Left lung (tissue), 10 donors: ENCODE results near the gene C19orf53. TPM values are rescaled to one million over a fixed set of nuclear protein-coding genes. Genes with fewer than 3 reads are reported as not detected.
A peak's percentile ranks its signal among the peaks of the same experiment; 100 is the strongest.

Source experiments
- ATAC-seq: fragments of 200-7000 bp; cut with Tn5 transposase; one replicate; pipeline ENCODE4 v1.9.1; 2020; ENCODE audit warnings: moderate library complexity
- DNase-seq, 4 donors: peaks; one replicate each; pipeline ENCODE4 v3.0.0-alpha.2; 2013 to 2020
- H3K27ac ChIP-seq, 2 donors: fragments of 200-600 bp; sonication (generic) in 1 of 2; one replicate each; pipeline versions ENCODE4 v1.5.0 to v1.8.0; 2020 to 2021
- H3K27me3 ChIP-seq, 2 donors: fragments of 200-600 bp; sonication (generic) in 1 of 2; one replicate each; pipeline versions ENCODE4 v1.5.0 to v1.8.0; 2020 to 2021
- H3K36me3 ChIP-seq, 2 donors: fragments of 200-600 bp; sonication (generic) in 1 of 2; one replicate each; pipeline versions ENCODE4 v1.5.0 to v1.8.0; 2020 to 2021
- H3K4me1 ChIP-seq, 2 donors: fragments of 200-600 bp; one replicate each; pipeline ENCODE4 v1.8.0; 2021
- H3K4me3 ChIP-seq, 2 donors: fragments of 200-600 bp; sonication (generic) in 1 of 2; one replicate each; pipeline versions ENCODE4 v1.5.0 to v1.8.0; 2020 to 2021; ENCODE audit warnings: mild to moderate bottlenecking in 1 of 2
- H3K9me3 ChIP-seq, 2 donors: fragments of 200-600 bp; sonication (generic) in 1 of 2; one replicate each; pipeline versions ENCODE4 v1.5.0 to v1.8.0; 2020 to 2021
- intact Hi-C, 2 donors: fragments of 100-400 bp; cut with DNase I; formaldehyde crosslinking; loops; one replicate each; pipeline versions ENCODE4 v1.11.2 to v1.14.2; 2022
- polyA plus RNA-seq, 6 donors: library from polyadenylated mRNA; unstranded; fragments of 120-200 nt; gene quantifications; one replicate each; pipeline ENCODE4 v1.2.1, GENCODE V29; 2013; ENCODE audit not compliant: insufficient read length in 6 of 6
- total RNA-seq, 2 donors: library from RNA; stranded (reverse); fragmentation: NEBNext Ultra II Directional; extraction: Animal tissue kit (Norgen Biotek cat#: 25700); gene quantifications; one replicate each; pipeline ENCODE4 v1.2.1, GENCODE V29; 2021
- TF ChIP-seq, protein P1 (sequence below), 2 donors: fragments of 200-600 bp; sonication (generic) in 1 of 2; IDR thresholded peaks; one replicate each; pipeline versions ENCODE4 v1.5.0 to v1.8.0; 2021; ENCODE audit warnings: antibody characterized with exemption in 2 of 2
- donor health status: DM: no; HTN: yes; CAD: no.
- donor health status: DM: no; HTN: no; CAD: no.

C19orf53 gene
- total and polyA plus RNA-seq, 8 donors = 64.8 to 116 (median 89.5) TPM

- intact Hi-C loops = no loop called here
- DNase-seq (no peak), ATAC-seq (no peak)
- TF ChIP-seq, protein P1, sequence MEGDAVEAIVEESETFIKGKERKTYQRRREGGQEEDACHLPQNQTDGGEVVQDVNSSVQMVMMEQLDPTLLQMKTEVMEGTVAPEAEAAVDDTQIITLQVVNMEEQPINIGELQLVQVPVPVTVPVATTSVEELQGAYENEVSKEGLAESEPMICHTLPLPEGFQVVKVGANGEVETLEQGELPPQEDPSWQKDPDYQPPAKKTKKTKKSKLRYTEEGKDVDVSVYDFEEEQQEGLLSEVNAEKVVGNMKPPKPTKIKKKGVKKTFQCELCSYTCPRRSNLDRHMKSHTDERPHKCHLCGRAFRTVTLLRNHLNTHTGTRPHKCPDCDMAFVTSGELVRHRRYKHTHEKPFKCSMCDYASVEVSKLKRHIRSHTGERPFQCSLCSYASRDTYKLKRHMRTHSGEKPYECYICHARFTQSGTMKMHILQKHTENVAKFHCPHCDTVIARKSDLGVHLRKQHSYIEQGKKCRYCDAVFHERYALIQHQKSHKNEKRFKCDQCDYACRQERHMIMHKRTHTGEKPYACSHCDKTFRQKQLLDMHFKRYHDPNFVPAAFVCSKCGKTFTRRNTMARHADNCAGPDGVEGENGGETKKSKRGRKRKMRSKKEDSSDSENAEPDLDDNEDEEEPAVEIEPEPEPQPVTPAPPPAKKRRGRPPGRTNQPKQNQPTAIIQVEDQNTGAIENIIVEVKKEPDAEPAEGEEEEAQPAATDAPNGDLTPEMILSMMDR (IDR thresholded peaks at IDR 0.05) = no peak
- no peaks in the 10 kb centered on the region for H3K4me1 ChIP-seq
- H3K9me3 ChIP-seq = no peaks in the 10 kb centered on the region
- no peak overlapping the region for H3K4me3 ChIP-seq
- peaks cover 0 to 61% of the 10 kb centered on the region in 2 donors for H3K36me3 ChIP-seq
- H3K27ac ChIP-seq = no peak overlapping the region
- H3K27me3 ChIP-seq = no peaks in the 10 kb centered on the region
These were observed 34.6 kb downstream of the C19orf53 start for GRCh38 chr19:13808856-13809255.

DNA sequence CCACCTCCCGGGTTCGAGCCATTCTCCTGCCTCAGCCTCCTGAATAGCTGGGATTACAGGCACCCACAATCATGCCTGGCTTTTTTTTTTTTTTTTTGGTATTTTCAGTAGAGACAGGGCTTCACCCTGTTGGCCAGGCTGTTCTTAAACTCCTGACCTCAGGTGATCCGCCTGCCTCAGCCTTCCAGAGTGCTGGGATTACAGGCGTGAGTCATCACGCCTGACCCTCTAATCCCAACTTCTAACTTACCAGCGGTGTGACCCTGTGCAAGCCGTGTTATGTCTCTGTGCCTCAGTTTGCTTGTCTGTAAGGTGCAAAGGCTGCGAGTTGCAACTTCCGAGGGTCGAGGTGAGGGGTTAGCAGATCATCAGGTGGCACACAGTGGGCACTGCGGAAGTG is 38.3 kb downstream of the C19orf53 start:
- Histone ChIP-seq H3K27ac (no peak overlapping the region), H3K4me1 (no peaks in the 10 kb centered on the region), H3K4me3 (no peak overlapping the region), H3K27me3 (no peaks in the 10 kb centered on the region), H3K36me3 (peaks cover 0 to 70% of the 10 kb centered on the region in 2 donors), H3K9me3 (no peaks in the 10 kb centered on the region)
- TF ChIP-seq, protein P1 (IDR thresholded peaks at IDR 0.05) = no peak
- intact Hi-C loops = no loop called here
- no peak for DNase-seq
- ATAC-seq = no peak

- Histone ChIP-seq H3K4me3 (no peak overlapping the region), H3K4me1 (no peaks in the 10 kb centered on the region), H3K27me3 (no peaks in the 10 kb centered on the region), H3K9me3 (no peaks in the 10 kb centered on the region), H3K36me3 (peaks cover 0 to 67% of the 10 kb centered on the region in 2 donors), H3K27ac (no peak overlapping the region)
- ATAC-seq (no peak), DNase-seq (no peak)
- TF ChIP-seq, protein P1 (IDR thresholded peaks at IDR 0.05) = no peak
- intact Hi-C loops = no loop called here
These were observed 38.9 kb downstream of the C19orf53 start for GRCh38 chr19:13813147-13813546.

DNA sequence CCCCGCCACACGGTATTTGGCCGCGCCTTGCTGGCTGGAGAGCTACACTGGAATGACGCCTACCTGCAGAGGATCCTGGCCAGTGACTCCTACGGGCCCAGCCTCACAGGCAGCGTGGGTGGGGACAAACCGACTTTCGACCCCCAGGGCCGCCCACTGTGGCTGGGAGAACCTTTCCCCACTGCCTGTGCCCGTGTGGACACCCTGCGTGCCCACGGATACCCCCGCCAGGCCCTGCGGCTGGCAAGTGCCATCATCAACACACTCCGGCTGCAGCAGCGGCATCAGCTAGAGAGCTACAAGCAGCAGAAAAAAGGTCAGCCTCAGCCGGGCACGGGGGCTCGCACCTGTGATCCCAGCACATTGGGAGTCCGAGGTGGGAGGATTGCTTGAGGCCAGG is 40.3 kb downstream of the C19orf53 start:
- H3K27ac ChIP-seq = no peak overlapping the region
- DNase-seq (no peak), ATAC-seq (no peak)
- H3K9me3 ChIP-seq = no peaks in the 10 kb centered on the region
- no peaks in the 10 kb centered on the region for H3K27me3 ChIP-seq
- TF ChIP-seq, protein P1 (IDR thresholded peaks at IDR 0.05) = no peak
- intact Hi-C loops = no loop called here
- H3K4me3 ChIP-seq = no peak overlapping the region
- H3K4me1 ChIP-seq = no peaks in the 10 kb centered on the region
- H3K36me3 ChIP-seq = peaks cover 0 to 57% of the 10 kb centered on the region in 2 donors

DNA sequence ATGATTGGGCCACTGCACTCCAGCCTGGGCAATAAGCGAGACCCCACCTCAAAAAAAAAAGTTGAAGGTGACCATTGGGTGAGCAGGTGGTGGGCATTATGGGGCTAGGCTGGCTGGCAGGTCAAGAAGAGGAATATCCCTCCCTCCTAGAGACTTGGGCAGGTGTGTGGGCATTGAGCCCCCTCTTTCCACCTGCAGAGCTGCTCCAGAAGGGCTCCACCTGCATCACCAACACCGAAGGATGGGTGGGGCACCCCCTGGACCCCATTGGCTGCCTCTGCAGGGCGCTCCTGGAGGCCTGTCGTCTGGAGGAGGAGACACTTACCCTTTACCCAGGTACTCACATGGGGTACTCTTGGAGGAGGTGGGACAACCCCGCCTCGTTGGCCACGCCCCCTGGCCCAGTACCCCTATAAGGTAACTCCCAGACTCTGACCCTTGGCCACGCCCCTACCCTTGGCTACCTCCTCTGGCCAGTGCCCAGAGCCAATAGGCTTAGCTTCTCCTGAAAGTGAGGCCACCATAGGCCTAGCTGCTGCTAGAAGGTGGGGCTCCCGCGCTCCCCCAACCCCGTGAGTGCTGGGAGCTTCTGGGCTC is 42.9 kb downstream of the C19orf53 start:
- ATAC-seq (peak; percentile 78), DNase-seq (peak in 1 of 4 donors; percentile 83)
- TF ChIP-seq, protein P1 (IDR thresholded peaks at IDR 0.05) = no peak
- Histone ChIP-seq H3K4me3 (peak overlapping the region in 1 of 2 donors; percentile 33), H3K27ac (peak overlapping the region in 1 of 2 donors; percentile 41), H3K4me1 (no peaks in the 10 kb centered on the region), H3K27me3 (no peaks in the 10 kb centered on the region), H3K36me3 (peaks cover 0 to 55% of the 10 kb centered on the region in 2 donors), H3K9me3 (no peaks in the 10 kb centered on the region)
- intact Hi-C loops = no loop called here
